HG03045 (cell line): ENCODE measurements around the gene PPP1R9A.

Experiments used
- ATAC-seq: cut with Tn5 transposase; IDR thresholded peaks from one replicate; pipeline ENCODE4 v1.9.1; 2021; ENCODE audit warnings: mild to moderate bottlenecking, moderate library complexity; ENCODE audit not compliant: unreplicated experiment

PPP1R9A gene

DNA sequence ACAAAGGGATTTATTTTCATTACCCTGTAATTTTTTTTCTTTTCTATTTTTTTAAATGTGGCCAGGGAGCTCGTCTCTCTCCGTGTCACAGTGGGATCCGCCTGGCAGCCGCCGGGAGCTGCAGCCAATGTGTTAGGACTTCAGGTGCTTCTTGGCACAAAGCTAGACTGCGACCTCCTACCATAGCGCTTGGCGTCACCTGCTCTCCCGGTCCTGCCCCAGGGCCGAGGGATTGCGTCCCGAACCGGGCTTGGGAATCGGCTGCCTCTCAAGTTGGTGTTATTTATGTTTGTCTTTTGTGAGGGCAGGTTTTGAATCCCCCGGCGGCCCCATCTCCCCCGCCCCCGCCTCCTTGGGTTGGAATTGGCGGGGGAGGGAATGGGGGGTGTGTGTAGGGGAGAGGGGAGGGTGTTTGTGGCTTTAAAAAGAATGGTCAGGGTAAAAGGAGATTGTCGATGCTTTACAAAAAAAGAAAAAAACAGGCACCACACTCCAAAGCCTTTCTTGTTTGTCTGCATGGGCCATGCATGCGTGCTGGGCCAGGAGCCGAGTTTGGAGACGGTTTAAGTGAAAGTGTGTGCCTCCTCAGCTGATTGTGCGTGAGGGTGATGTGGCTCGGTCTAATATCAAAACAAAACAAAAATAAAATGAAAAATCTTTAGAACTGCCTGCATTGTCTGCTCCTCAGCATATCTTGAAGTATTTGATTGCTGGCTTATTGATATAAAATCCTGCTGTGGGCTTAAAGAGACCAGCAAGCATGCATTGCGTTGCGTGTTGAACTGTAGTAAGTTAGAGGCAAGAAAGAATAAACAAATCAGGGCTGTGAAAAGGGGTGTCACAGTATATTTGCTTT lies 1.2 kb downstream of the PPP1R9A start:
- no peak for ATAC-seq

DNA sequence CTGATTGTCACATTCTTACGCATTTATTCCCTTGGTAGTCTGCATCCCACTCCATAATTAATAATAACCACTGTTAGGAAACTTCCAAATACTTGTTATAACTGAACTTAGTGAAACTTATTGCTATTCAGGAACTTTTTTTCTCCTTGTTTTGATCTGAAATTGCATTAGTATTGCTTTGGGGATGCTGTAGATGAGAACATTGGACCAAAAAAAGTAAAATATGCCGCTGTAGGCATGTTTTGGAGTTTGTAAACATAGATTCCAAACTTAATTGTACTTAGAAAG lies 1.7 kb downstream of the PPP1R9A start:
- no peak for ATAC-seq

DNA sequence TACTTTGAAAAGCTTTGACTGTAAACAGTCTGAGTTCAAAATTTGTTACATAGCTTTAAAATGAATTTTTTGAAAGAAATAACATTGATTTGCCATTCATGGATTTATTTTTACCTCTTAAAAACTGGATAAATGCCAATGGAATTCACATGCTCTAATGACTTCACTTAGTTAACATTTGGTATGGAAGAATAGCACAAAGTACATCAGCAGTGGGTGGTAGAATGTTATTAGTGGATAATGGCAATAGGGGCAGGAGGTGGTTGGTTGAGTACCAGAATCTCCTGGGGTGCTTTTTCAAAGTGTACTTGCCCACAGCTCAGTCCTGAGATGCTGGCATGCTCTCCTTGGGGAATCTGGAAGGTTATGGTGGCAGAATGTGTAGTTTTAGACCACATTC lies 4.7 kb downstream of the PPP1R9A start:
- ATAC-seq, result no peak

DNA sequence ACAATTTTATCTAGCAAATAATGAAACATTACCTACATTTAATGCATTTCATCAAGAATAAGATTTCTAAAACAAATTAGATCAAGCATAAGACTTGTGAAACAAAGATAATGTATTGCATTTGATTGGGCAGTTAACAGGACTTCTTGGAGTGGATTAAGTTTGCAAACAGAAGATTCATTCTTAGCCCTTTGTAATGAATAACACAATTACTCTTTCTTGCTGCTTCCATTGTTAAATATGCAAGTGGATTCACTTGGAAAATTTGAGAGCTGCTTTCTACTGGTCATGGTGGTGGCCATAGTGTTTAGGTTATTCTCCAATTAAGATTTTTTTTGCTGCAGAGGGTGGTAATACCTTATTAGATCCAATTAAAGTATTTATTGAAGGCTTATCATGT lies 6.0 kb downstream of the PPP1R9A start:
- no peak for ATAC-seq

DNA sequence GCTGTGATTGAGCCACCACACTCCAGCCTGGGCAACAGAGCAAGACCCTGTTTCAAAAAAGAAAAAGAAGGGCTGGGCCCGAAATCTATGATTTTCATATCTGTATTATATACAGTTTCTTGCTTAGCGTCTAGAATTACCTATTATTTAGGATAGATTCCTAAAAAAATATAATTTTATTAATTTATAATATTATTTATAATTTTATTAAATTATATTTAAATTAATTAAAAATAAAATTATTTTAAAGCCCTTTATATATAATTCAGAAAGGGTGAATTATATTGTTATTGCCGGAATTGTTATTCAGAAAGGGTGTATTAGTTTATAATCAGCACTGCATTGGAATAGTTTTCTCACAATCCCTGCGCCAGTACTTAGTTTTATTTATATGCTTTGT lies 14.5 kb downstream of the PPP1R9A start:
- no peak for ATAC-seq

DNA sequence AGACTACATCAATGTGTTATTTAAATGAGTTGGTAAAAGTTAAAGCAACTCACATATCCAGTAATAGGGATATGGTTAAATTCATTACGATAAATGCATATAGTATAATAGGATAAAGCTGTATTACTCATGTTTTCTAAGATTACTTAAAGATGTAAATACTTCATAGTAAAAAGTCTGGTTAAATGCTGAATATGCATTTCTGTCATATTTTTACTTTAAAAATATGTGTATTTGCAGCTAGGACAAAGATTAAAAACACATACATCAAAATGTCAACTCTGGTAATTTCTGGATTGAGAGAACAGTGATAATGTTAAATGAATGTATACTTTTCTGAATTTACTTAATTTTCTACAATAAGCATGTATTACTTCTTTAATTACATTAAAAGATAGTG lies 15.1 kb downstream of the PPP1R9A start:
- ATAC-seq, result no peak

DNA sequence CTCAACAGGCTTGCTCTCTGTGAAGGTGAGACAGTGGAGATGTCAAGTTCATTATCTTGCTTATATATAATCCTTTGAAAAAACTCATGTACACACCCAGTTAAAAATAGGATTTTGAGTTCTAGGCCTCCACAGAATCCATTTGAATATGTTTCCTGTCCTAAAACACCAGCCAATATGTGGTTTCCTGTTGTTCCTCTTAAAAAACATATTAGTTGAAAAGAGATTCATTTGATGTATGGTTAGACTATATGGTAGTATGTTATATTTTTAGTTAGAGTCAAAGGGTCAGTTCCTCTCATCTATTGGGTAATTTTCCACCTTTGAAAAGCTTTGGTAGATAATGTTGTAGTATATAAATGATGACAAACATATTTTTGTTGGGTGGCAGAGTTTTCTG lies 16.0 kb downstream of the PPP1R9A start:
- ATAC-seq, result no peak

DNA sequence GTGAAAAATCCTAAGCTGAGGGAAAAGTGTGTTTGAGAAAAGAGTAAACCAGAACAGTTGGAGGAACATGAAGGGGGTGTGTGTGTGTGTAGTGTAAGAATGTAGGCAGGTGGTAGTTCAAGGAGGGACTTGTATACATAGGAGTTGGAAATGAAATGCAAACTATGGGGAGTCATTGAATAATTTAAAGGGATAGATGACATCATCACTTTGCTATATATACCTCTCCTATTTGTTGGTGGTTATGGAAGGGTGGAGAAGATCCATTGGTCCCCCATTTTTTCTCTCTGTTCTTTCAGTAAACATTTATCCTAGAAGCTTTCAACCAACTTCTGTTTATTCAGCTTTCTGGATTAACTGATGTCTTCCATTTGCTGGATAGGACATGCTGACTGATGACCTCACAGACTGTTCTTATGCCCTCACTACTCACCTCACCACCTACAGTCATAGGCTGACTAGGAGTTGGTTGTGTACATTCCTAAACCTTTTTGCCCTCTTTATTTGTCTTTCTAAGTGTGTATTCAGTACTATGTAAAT lies 20.8 kb downstream of the PPP1R9A start:
- ATAC-seq, result no peak

DNA sequence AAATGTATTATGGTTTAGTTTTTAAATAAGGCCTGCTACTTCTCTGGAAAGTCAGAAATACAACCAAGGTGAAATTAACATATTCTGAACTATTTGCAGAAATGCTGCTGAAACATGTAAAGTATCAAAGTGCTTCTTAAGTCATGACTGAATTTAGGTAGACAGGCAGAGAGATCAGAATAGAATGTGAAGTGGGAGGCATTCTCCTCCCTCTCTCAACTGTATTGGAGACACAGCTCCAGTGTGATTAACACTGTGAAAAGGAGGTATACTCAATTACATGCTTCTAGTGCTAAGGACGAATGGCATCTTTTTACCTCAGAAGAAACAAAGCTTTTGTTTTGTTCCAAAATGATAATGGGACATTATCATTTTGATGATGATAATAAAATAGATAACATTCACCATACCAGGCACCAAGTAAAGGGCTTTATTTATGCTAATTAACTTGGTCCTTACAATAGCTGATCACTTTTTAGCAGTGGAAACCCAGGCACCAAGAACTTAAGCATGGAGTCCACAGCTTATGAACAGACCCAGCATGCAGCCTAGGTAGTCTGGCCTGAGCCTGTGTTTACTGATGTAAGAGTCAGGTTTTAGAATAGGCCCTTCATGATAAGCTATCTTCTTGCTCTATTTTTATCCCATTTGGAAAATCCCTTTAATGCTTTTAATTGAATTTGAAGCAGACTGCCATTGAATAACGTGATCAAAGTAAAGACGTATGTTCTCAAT lies 26.0 kb downstream of the PPP1R9A start:
- no peak for ATAC-seq

DNA sequence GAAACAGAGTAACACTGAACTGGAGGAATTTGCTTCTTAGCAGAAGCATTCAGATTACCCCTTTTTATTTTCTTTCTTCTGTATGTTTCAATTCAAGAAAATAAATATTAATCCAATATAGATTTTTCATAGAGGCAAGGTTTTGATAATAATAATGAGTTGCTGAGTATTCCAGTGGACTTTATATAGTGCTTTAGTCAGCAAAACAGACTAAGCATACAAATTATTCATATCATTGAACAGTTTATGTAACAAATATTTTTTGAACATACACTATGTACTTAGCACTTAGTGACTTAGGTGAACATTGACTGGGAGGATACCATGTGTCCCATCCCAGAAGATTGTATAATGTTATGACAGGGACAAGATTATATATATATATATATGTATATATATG lies 32.0 kb downstream of the PPP1R9A start:
- ATAC-seq, result no peak

DNA sequence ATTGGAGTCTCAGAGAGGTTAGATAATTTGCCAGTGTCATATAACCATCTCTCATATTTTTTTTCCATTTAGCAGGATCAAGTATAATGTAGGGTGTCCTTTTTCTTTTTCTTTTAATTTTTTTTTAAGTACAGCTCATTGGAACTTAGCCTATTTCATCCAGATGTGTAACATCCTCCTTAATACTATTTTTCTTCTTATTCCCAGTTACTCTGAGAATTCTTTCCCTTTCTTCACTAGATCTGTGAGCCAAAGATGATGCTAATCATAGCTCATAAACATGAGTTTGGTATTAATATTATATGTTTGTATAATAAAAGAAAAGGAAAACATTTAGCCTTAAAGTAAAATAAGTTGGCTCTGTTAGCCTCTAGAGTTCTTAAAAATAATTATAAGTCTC lies 32.8 kb downstream of the PPP1R9A start:
- ATAC-seq, result no peak

DNA sequence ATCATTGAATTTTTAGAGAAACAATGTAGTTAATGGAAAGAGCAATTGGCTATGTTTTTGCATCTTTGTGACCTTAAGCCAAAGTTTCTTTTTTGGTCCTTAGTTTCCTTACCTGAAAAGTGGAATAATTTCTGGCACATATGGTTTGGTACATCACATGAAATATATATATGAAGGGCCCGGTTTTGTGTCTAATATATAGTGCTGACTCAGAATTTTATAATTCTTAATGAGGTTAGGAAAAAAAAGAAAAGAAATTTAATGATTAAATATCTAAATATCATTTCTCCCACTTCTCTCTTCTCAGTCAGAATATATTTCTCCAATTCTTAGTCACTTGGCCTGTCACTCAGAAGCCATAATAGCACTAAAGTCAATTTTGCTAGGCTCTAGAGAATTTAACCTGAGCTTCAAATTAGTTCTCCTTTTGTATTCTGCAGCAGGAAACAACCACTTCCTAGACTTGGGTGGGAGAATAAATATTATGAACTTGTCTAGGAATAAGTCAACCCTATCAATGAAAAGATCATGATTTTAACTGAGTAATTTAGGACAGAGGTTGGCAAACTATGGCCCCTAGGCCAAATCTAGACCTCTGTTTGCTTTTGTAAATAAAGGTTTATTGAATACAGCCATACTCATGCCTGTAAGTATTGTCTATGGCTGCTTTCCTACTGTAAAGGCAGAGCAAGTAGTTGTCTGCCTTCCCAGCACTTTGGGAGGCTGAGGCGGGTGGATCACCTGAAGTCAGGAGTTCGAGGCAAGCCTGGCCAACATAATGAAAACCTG lies 34.6 kb downstream of the PPP1R9A start:
- ATAC-seq, result no peak

DNA sequence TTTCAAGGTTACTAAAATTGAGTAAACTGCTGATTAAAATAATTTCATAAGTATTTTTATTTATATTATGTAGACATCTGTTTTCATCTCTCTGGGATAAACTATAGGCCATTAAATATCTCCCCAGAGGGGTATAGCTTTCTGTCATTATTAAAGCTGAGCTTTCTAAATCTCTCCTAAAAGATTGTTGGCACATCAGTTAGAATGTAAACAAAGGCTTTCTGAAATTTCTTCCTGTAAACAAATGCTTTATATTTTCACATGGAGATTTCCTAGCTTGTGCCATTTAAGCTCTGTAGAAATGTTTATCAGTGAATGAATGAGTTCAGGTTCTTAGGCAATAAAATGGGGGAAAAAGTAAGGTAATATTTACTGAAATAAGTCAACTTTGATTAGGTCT lies 35.7 kb downstream of the PPP1R9A start:
- no peak for ATAC-seq

DNA sequence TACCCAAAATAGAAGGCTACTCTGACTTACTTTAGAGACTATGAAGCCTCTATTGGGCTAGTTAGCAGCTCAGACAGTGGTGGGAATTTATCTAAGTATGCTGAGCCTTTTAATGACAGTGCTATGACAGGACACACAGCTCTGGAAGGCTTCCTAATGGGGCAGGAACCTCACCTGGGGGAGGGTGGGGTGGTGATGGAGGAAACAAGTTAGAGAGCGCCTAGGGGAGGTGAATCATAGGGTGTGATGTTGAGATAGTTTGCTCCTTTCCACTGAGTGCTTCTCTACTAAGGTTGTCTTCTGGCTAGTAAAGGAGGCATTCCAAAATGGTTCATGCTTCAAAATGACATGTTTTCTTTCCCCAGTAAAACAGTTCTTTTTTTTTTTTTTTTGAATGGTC lies 42.1 kb downstream of the PPP1R9A start:
- no peak for ATAC-seq

DNA sequence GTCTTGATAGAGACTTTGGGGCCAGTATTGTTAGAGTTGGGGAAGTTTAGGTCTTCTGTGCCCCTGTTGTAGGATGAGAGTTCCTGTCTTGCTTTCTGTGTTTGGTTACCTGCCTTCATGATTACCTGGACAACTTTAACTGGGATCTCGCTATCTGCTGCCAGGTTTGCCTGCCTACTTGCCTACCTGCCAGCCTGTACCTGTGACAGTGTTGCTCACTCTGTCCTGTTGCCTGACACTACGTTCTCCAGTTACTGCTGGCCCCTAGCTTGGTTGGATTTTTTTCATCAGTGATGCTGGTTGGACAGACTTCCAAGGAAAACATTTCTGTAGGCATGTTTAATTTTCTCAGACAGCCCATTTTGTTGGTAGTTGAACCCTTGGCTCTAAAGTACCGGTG lies 48.4 kb downstream of the PPP1R9A start:
- ATAC-seq, result no peak

DNA sequence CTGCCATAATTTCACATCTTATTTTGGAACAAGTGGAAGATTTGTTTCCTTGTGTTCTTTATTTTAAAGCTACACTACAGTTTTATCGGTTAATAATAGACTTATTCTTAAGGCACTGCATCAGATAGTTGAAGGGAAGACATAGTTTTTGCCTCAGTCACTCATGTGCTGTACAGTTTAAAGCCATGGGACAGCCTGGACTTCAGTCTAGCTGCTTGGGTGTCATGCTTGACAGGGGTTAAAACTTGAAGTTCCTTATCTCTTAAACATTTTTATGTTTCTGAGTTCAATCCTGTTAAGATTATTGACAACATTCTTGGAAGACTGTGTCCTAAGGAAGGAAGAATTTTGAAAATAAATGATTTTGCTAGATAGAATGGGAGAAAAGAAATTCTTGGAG lies 49.7 kb downstream of the PPP1R9A start:
- no peak for ATAC-seq

DNA sequence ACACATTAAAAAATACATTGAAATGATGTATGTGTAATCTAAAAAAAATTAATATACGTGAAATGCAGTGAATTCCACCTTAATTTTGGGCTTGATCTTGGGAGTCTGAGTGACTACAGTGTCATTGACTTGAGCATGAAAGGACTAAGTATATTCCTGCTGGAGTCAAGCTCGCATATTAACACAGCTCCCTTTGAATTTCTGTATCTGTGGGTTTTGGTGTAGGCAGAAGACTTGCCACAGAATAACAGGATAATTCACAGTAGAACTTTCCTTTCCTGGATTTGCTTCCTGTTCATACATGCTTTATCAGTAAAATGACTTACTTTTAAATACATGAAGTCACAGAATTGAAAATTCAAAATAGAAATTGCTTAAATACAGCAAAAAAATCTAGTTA lies 55.3 kb downstream of the PPP1R9A start:
- no peak for ATAC-seq

DNA sequence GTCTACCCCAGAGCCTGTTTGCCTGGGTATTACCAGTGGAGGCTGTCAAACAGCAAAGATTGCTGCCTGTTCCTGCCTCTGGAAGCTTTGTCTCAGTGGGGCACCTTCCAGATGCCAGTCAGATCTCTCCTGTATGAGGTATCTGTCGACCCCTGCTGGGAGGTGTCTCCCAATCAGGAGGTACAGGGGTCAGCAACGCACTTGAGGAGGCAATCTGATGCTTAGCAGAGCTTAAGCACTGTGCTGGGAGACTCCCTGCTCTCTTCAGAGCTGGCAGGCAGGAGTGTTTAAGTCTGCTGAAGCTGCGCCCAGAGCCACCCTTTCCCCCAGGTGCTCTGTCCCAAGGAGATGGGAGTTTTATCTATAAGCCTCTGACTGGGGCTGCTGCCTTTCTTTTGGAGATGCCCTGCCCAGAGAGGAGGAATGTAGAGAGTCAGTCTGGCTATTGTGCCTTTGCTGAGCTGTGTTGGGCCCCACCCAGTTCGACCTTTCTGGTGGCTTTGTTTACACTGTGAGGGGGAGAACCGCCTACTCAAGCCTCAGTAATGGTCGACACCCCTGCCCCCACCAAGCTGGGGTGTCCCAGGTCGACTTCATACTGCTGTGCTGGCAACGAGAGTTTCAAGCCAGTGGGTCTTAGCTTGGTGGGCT lies 62.2 kb downstream of the PPP1R9A start:
- ATAC-seq, result no peak

DNA sequence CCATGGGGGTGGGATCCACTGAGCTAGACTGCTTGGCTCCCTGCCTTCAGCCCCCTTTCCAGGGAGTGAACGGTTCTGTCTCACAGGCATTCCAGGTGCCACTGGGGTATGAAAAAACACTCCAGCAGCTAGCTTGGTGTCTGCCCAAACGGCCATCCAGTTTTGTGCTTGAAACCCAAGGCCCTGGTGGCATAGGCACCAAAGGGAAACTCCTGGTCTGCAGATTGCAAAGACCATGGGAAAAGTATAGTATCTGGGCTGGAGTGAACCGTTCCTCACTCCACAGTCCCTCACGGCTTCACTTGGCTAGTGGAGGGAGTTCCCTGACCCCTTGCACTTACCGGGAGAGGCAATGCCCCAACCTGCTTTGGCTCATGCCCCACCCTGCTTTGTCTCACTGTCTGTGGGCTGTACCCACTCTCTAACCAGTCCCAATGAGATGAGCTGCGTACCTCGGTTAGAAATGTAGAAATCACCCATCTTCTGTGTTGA lies 62.7 kb downstream of the PPP1R9A start:
- no peak for ATAC-seq

DNA sequence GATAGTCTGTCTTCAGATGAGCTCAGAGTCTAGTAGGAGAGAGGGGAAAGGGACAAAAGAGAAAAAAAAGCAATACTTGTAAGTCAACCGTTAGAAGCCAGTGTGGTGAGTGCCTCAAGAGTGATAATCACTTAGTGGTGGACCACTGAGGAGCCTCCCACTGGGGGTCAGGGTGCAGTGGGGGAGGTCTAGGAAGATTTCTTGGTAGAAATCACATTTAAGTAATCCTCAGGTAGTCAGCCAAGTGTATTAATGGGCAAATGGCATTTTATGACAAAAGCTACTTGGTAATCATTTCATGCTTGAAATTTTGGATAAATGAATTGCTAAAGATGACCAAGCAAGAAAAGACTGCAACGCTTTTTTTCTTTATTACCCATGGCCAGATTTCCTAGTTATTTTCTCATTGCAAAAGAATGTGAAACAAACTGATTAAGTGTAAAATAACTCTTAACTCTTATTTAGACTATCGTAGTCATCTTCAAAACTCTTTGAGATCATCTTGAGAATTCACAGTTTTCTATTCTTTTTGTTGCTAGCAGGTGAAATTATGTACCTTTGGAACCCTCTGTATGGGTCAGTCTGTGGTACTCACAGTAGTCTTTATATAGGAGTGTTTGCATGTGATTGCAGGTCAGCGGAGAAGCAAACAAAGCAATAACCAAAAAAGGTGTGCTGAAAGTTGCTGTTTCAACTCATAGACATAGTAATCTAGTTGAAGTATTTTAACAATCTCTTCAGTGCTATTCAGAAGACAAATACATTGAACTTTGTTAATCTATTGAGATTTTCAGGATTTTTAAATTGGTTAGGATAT lies 63.9 kb downstream of the PPP1R9A start:
- ATAC-seq, result no peak
